DMS53 treated with DMSO at 0.1 percent for 48 hours (cell line): ENCODE data around the gene ZMYND19.
"Not testable (repeated sequence)": the region's sequence is repeated elsewhere in the genome, so short reads cannot be mapped to it uniquely, and the experiment has no call there.

Experiments
- DNase-seq: peaks from one replicate; lab custom pipeline; 2025; ENCODE audit not compliant: unreplicated experiment; lab: John Stamatoyannopoulos, UW

Gene ZMYND19

GRCh38 chr9:137590469-137591383, at the start of gene ZMYND19:
ZMYND19 (minus strand) TSS chr9:137590512; CDS start chr9:137590263, 249 bp downstream.
- DNase-seq, result peak; percentile 69

- DNase-seq, result no peak
Observed at GRCh38 chr9:137639303-137640051, 49.2 kb upstream of the ZMYND19 start.

- DNase-seq, result no peak
Observed at GRCh38 chr9:137638680-137639079, 48.4 kb upstream of the ZMYND19 start.

GRCh38 chr9:137634016-137634415, 43.7 kb upstream of the ZMYND19 start:
- no peak for DNase-seq

- DNase-seq, result no peak
Observed at GRCh38 chr9:137632230-137633161, 42.2 kb upstream of the ZMYND19 start.

- no peak for DNase-seq
Observed at GRCh38 chr9:137631345-137632229, 41.3 kb upstream of the ZMYND19 start.

- no peak for DNase-seq
Observed at GRCh38 chr9:137630679-137631078, 40.4 kb upstream of the ZMYND19 start.

GRCh38 chr9:137630126-137630525, 39.8 kb upstream of the ZMYND19 start:
- DNase-seq, result no peak

GRCh38 chr9:137627406-137627805, 37.1 kb upstream of the ZMYND19 start:
- DNase-seq, result not testable (repeated sequence)

- DNase-seq, result no peak
Observed at GRCh38 chr9:137626464-137626863, 36.2 kb upstream of the ZMYND19 start.

- DNase-seq, result not testable (repeated sequence)
Observed at GRCh38 chr9:137622211-137622610, 31.9 kb upstream of the ZMYND19 start.

GRCh38 chr9:137621131-137621757, 30.9 kb upstream of the ZMYND19 start:
- no peak for DNase-seq

- DNase-seq, result no peak
Observed at GRCh38 chr9:137620581-137620980, 30.3 kb upstream of the ZMYND19 start.

- no peak for DNase-seq
Observed at GRCh38 chr9:137620048-137620405, 29.7 kb upstream of the ZMYND19 start.

- no peak for DNase-seq
Observed at GRCh38 chr9:137619240-137620047, 29.1 kb upstream of the ZMYND19 start.

GRCh38 chr9:137618105-137619067, 28.1 kb upstream of the ZMYND19 start, which contains the start of gene EHMT1:
EHMT1 (plus strand) TSS chr9:137619005; CDS start chr9:137619029, 24 bp downstream.
- peak; percentile 80 for DNase-seq

- no peak for DNase-seq
Observed at GRCh38 chr9:137615387-137615871, 25.1 kb upstream of the ZMYND19 start.
